Panc1 (cell line): ENCODE data around the gene ROCK2. TPM values are rescaled to one million over a fixed set of nuclear protein-coding genes. Genes with fewer than 3 reads are reported as not detected.

Experiments
- ATAC-seq: fragments of 200-7000 bp; cut with Tn5 transposase; 2 replicates; pipeline ENCODE4 v1.9.1; 2020; ENCODE audit warnings: mild to moderate bottlenecking, moderate library complexity
- BruUV-seq: library from RNA; stranded (reverse); fragments of 400-500 nt; replicated peaks from 2 replicates; lab custom pipeline; 2021; lab: Mats Ljungman, UMichigan
- CTCF ChIA-PET: fragments of 300-600 bp; sonication (Branson Sonifier 250); formaldehyde crosslinking; loops from one replicate; lab custom pipeline; 2022; ENCODE audit warnings: antibody characterized with exemption; lab: Charles Lee
- POLR2A ChIA-PET: fragments of 300-600 bp; sonication (Branson Sonifier 250); formaldehyde crosslinking; loops from one replicate; lab custom pipeline; 2022; ENCODE audit warnings: antibody characterized with exemption; lab: Charles Lee
- DNase-seq: peaks from one replicate; pipeline ENCODE4 v3.0.0-alpha.2; 2010; ENCODE audit warnings: low read depth, low spot score
- H3K27ac ChIP-seq: 2 replicates; pipeline ENCODE4 v1.5.1; 2011; ENCODE audit warnings: mild to moderate bottlenecking, low read length, inconsistent platforms
- H3K27me3 ChIP-seq: fragments of 200-500 bp; sonication (Bioruptor generic); 2 replicates; pipeline ENCODE4 v1.6.0; 2014; ENCODE audit warnings: low read length, inconsistent platforms; ENCODE audit not compliant: control insufficient read depth, insufficient read depth
- H3K36me3 ChIP-seq: fragments of 200-500 bp; sonication (Bioruptor generic); 2 replicates; pipeline ENCODE4 v1.5.1; 2014; ENCODE audit warnings: inconsistent platforms, mild to moderate bottlenecking, low read length, moderate library complexity; ENCODE audit not compliant: control insufficient read depth, insufficient read depth
- H3K4me1 ChIP-seq: 2 replicates; pipeline ENCODE4 v1.5.1; 2011; ENCODE audit warnings: inconsistent platforms, mild to moderate bottlenecking, low read length, moderate library complexity; ENCODE audit not compliant: control insufficient read depth, insufficient read depth
- H3K4me3 ChIP-seq, 2 experiments: 2 replicates each; pipeline ENCODE4 v1.5.1; 2011 to 2012; ENCODE audit warnings: low read depth in 2 of 2, low read length in 2 of 2, mild to moderate bottlenecking in 2 of 2, inconsistent platforms in 1 of 2, moderate library complexity in 1 of 2
- H3K9me3 ChIP-seq: fragments of 200-500 bp; sonication (Bioruptor generic); 2 replicates; pipeline ENCODE4 v1.5.1; 2014; ENCODE audit warnings: low read depth, mild to moderate bottlenecking, inconsistent platforms, low read length, moderate library complexity; ENCODE audit not compliant: control insufficient read depth, insufficient read depth
- POLR2AphosphoS5 ChIP-seq: IDR thresholded peaks from 2 replicates; pipeline ENCODE4 v1.6.1; 2012; ENCODE audit warnings: mild to moderate bottlenecking, low read depth, low read length, moderate library complexity
- SIN3A ChIP-seq: IDR thresholded peaks from 2 replicates; pipeline ENCODE4 v1.6.1; 2012; ENCODE audit warnings: low read depth, mild to moderate bottlenecking, low read length, moderate library complexity, borderline replicate concordance; ENCODE audit not compliant: insufficient read depth
- TCF7L2 ChIP-seq: IDR thresholded peaks from 2 replicates; pipeline ENCODE4 v1.6.1; 2011; ENCODE audit warnings: mild to moderate bottlenecking, low read depth, low read length, inconsistent platforms
- in situ Hi-C: cut with HindIII; loops from 2 replicates; pipeline ENCODE4 v1.10.0; 2016; ENCODE audit warnings: low sequenced_read_pairs, low pct_unique_long_range_greater_than_20kb
- intact Hi-C: fragments of 100-400 bp; cut with micrococcal nuclease; formaldehyde crosslinking; loops from one replicate; pipeline ENCODE4 v1.10.0; 2022; ENCODE audit not compliant: unreplicated experiment
- total RNA-seq: library from RNA; stranded (reverse); gene quantifications from one replicate; pipeline ENCODE4 v1.2.1, GENCODE V29; 2021; ENCODE audit not compliant: unreplicated experiment
- TF ChIP-seq, protein P1 (sequence below), 2 experiments: IDR thresholded peaks; 2 replicates each; pipeline ENCODE4 v1.6.1; 2011 to 2012; ENCODE audit warnings: low read depth in 2 of 2, control low read depth in 1 of 2, low read length in 1 of 2, mild to moderate bottlenecking in 1 of 2, moderate library complexity in 1 of 2; ENCODE audit not compliant: insufficient read depth in 1 of 2
- TF ChIP-seq, protein P2 (sequence below): fragments of 450-650 bp; IDR thresholded peaks from 2 replicates; pipeline ENCODE4 v1.5.1; 2017; ENCODE audit warnings: mild to moderate bottlenecking

The ROCK2 gene
- total RNA-seq, 1 experiment from 2014 or later = 47.9 TPM

DNA sequence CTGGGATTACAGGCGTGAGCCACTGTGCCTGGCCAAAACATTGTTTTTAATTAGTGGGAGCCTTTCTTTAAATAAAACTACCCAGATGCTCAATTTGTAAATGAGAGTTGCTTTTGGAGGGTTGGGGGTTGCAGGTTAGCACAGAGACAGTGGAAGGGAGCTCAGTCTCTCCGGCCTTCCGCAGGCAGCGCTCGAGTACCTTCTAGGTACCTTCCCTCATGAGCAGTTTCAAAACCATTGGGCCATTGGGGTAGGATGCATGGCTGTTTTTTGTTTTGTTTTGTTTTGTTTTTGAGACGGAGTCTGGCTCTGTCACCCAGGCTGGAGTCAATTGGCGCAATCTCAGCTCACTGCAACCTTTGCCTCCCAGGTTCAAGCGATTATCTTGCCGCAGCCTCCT lies 170.2 kb downstream of the ROCK2 start:
- CTCF ChIA-PET = no interaction called here

DNA sequence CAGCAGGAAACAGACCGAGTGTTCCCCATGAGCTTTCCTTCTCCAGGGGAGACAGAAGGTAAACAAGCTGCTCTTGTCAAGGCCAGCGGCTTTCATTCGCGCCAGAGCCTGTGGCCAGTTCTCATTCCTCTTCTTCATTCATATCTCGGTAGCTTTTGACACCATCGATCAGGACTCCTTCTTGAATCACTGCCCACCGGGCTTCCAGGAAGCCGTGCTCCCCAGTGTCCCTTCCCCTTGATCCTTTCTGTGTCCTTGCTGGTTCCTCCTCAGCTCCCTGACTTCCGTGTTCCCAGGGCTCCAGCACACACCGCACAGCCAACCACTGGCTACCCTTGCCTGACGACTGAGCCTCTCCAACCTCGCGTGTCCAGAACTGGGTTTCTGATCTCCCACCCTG lies 175.1 kb downstream of the ROCK2 start:
- ChIA-PET POLR2A (interaction anchor here (0.7 kb wide), 1 partner anchor 141 kb away, joined by 3 read pairs; no protein-coding TSS in a partner anchor), CTCF (no interaction called here)
- no peak for DNase-seq
- no peaks in the 10 kb centered on the region for H3K9me3 ChIP-seq
- no peak overlapping the region for H3K27ac ChIP-seq
- H3K4me3 ChIP-seq = no peak overlapping the region
- TF ChIP-seq, protein P1, sequence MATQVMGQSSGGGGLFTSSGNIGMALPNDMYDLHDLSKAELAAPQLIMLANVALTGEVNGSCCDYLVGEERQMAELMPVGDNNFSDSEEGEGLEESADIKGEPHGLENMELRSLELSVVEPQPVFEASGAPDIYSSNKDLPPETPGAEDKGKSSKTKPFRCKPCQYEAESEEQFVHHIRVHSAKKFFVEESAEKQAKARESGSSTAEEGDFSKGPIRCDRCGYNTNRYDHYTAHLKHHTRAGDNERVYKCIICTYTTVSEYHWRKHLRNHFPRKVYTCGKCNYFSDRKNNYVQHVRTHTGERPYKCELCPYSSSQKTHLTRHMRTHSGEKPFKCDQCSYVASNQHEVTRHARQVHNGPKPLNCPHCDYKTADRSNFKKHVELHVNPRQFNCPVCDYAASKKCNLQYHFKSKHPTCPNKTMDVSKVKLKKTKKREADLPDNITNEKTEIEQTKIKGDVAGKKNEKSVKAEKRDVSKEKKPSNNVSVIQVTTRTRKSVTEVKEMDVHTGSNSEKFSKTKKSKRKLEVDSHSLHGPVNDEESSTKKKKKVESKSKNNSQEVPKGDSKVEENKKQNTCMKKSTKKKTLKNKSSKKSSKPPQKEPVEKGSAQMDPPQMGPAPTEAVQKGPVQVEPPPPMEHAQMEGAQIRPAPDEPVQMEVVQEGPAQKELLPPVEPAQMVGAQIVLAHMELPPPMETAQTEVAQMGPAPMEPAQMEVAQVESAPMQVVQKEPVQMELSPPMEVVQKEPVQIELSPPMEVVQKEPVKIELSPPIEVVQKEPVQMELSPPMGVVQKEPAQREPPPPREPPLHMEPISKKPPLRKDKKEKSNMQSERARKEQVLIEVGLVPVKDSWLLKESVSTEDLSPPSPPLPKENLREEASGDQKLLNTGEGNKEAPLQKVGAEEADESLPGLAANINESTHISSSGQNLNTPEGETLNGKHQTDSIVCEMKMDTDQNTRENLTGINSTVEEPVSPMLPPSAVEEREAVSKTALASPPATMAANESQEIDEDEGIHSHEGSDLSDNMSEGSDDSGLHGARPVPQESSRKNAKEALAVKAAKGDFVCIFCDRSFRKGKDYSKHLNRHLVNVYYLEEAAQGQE (IDR thresholded peaks at IDR 0.05; ENCODE audit: insufficient read depth in 1 of 2, low read depth in 2 of 2, low read length in 1 of 2) = no peak
- no peak for TF ChIP-seq SIN3A
- in situ Hi-C loops (no loop called here), intact Hi-C loops (no loop called here)
- no peaks in the 10 kb centered on the region for H3K36me3 ChIP-seq
- BruUV-seq = no TSS peak
- H3K27me3 ChIP-seq = no peaks in the 10 kb centered on the region
- ATAC-seq = 0 out of 2 replicates have a peak, but pooled peaks have one; percentile 24
- no peaks in the 10 kb centered on the region for H3K4me1 ChIP-seq

More for the DNA sequence above, 170.2 kb downstream of the ROCK2 start:
- ATAC-seq (no peak), DNase-seq (no peak)
- intact Hi-C loops = no loop called here
- H3K36me3 ChIP-seq = no peaks in the 10 kb centered on the region; the same call in 1 of the 2 replicates
- no peaks in the 10 kb centered on the region for H3K4me1 ChIP-seq
- H3K9me3 ChIP-seq = no peaks in the 10 kb centered on the region
- no peak overlapping the region for H3K27ac ChIP-seq
- no TSS peak for BruUV-seq
- H3K4me3 ChIP-seq = no peak overlapping the region
- no peaks in the 10 kb centered on the region for H3K27me3 ChIP-seq
- POLR2A ChIA-PET = no interaction called here
- in situ Hi-C loops = no loop called here
- TF ChIP-seq SIN3A (no peak), POLR2AphosphoS5 (no peak), TCF7L2 (no peak)
- TF ChIP-seq, protein P1 (IDR thresholded peaks at IDR 0.05; ENCODE audit: insufficient read depth in 1 of 2, low read depth in 2 of 2, low read length in 1 of 2) = no peak
- TF ChIP-seq, protein P2, sequence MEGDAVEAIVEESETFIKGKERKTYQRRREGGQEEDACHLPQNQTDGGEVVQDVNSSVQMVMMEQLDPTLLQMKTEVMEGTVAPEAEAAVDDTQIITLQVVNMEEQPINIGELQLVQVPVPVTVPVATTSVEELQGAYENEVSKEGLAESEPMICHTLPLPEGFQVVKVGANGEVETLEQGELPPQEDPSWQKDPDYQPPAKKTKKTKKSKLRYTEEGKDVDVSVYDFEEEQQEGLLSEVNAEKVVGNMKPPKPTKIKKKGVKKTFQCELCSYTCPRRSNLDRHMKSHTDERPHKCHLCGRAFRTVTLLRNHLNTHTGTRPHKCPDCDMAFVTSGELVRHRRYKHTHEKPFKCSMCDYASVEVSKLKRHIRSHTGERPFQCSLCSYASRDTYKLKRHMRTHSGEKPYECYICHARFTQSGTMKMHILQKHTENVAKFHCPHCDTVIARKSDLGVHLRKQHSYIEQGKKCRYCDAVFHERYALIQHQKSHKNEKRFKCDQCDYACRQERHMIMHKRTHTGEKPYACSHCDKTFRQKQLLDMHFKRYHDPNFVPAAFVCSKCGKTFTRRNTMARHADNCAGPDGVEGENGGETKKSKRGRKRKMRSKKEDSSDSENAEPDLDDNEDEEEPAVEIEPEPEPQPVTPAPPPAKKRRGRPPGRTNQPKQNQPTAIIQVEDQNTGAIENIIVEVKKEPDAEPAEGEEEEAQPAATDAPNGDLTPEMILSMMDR = no peak
